HCT116 (cell line): ENCODE measurements around the gene STXBP3. TPM values are rescaled to one million over a fixed set of nuclear protein-coding genes. Genes with fewer than 3 reads are reported as not detected.

ENCODE experiments used
- ATAC-seq: fragments of 200-7000 bp; cut with Tn5 transposase; 2 replicates; pipeline ENCODE4 v1.9.1; 2020; ENCODE audit warnings: mild to moderate bottlenecking, moderate library complexity
- BruUV-seq: library from RNA; stranded (reverse); fragments of 400-500 nt; replicated peaks from 2 replicates; lab custom pipeline; 2021; lab: Mats Ljungman, UMichigan
- CTCF ChIA-PET: fragments of 300-600 bp; sonication (Branson Sonifier 250); formaldehyde crosslinking; loops from one replicate; lab custom pipeline; 2021; ENCODE audit warnings: antibody characterized with exemption; lab: Charles Lee
- POLR2A ChIA-PET: fragments of 300-600, 350-600 bp; sonication (Branson Sonifier 250); formaldehyde crosslinking; loops from one replicate; lab custom pipeline; 2021; ENCODE audit warnings: antibody characterized with exemption; lab: Charles Lee
- RAD21 ChIA-PET, 2 experiments: fragments of 300-600 bp; sonication (Branson Sonifier 250); formaldehyde crosslinking; loops; one replicate each; lab custom pipeline; 2023; ENCODE audit warnings: low total read pairs in 2 of 2; ENCODE audit not compliant: uncharacterized antibody in 2 of 2, unreplicated experiment in 2 of 2, low non-redundant PET in 1 of 2; lab: Charles Lee
- DNase-seq: peaks from one replicate; pipeline ENCODE4 v3.0.0-alpha.2; 2010; ENCODE audit warnings: low read depth, low spot score
- H2AFZ ChIP-seq: fragments of 200-600 bp; shearing (Covaris generic), sonication (generic); 2 replicates; pipeline ENCODE4 v1.6.1; 2017; ENCODE audit warnings: low read depth, mixed run types, mixed read lengths, antibody characterized with exemption, low read length; ENCODE audit not compliant: poor library complexity, severe bottlenecking
- H3K27ac ChIP-seq: 2 replicates; pipeline ENCODE4 v1.5.1; 2012; ENCODE audit warnings: low read depth, low read length
- H3K27me3 ChIP-seq: fragments of 200-600 bp; sonication (generic); 2 replicates; pipeline ENCODE4 v1.6.1; 2016; ENCODE audit warnings: mixed run types, low read length, mixed read lengths; ENCODE audit not compliant: insufficient read depth
- H3K36me3 ChIP-seq, 2 experiments: fragments of 200-500 bp in 1 of 2; fragments of 200-600 bp in 1 of 2; sonication (Bioruptor generic) in 1 of 2; sonication (generic) in 1 of 2; 2 replicates each; pipeline versions ENCODE4 v1.5.1 to v1.6.1; 2014 to 2016; ENCODE audit warnings: low read length in 2 of 2, inconsistent platforms in 1 of 2, mixed read lengths in 1 of 2, mixed run types in 1 of 2; ENCODE audit not compliant: insufficient read depth in 2 of 2, control insufficient read depth in 1 of 2
- H3K4me1 ChIP-seq, 2 experiments: fragments of 200-600 bp in 1 of 2; sonication (generic) in 1 of 2; 2 replicates each; pipeline versions ENCODE4 v1.5.1 to v1.6.1; 2012 to 2017; ENCODE audit warnings: low read length in 2 of 2, inconsistent platforms in 1 of 2, mild to moderate bottlenecking in 1 of 2, mixed read lengths in 1 of 2, mixed run types in 1 of 2, moderate library complexity in 1 of 2; ENCODE audit not compliant: insufficient read depth in 2 of 2, control insufficient read depth in 1 of 2
- H3K4me2 ChIP-seq: fragments of 200-600 bp; sonication (generic); 2 replicates; pipeline ENCODE4 v1.6.1; 2017; ENCODE audit warnings: mixed run types, low read length, mixed read lengths
- H3K4me3 ChIP-seq, 2 experiments: fragments of 200-600 bp in 1 of 2; sonication (generic) in 1 of 2; replicated peaks in 1 of 2; 2 replicates each; pipeline ENCODE4 v1.5.1; 2011 to 2016; ENCODE audit warnings: low read length in 2 of 2, control low read depth in 1 of 2, low read depth in 1 of 2, mild to moderate bottlenecking in 1 of 2, mixed read lengths in 1 of 2, mixed run types in 1 of 2
- H3K79me2 ChIP-seq: fragments of 200-600 bp; sonication (generic); 2 replicates; pipeline ENCODE4 v1.6.1; 2017; ENCODE audit warnings: mild to moderate bottlenecking, mixed run types, low read length, moderate library complexity, mixed read lengths; ENCODE audit not compliant: insufficient read depth
- H3K9ac ChIP-seq: fragments of 200-600 bp; sonication (generic); 2 replicates; pipeline ENCODE4 v1.6.1; 2016; ENCODE audit warnings: low read length, mixed read lengths
- H3K9me2 ChIP-seq: fragments of 200-600 bp; sonication (generic), shearing (Covaris generic); 2 replicates; pipeline ENCODE4 v1.6.1; 2017; ENCODE audit warnings: mixed run types, mild to moderate bottlenecking, moderate library complexity; ENCODE audit not compliant: insufficient read depth
- H3K9me3 ChIP-seq, 2 experiments: fragments of 200-500 bp in 1 of 2; fragments of 200-600 bp in 1 of 2; sonication (Bioruptor generic) in 1 of 2; sonication (generic) in 1 of 2; 2 replicates each; pipeline ENCODE4 v1.6.1; 2014 to 2017; ENCODE audit warnings: low read length in 2 of 2, mixed read lengths in 2 of 2, inconsistent platforms in 1 of 2, low read depth in 1 of 2, mild to moderate bottlenecking in 1 of 2, mixed run types in 1 of 2, moderate library complexity in 1 of 2; ENCODE audit not compliant: control insufficient read depth in 1 of 2, insufficient read depth in 1 of 2
- H4K20me1 ChIP-seq: fragments of 200-600 bp; sonication (generic), shearing (Covaris generic); 2 replicates; pipeline ENCODE4 v1.6.1; 2017; ENCODE audit warnings: mixed run types, mild to moderate bottlenecking, moderate library complexity; ENCODE audit not compliant: insufficient read depth
- ATF3 ChIP-seq: IDR thresholded peaks from 2 replicates; pipeline ENCODE4 v1.6.1; 2012
- EGR1 ChIP-seq: IDR thresholded peaks from 2 replicates; pipeline ENCODE4 v1.6.1; 2012; ENCODE audit warnings: low read depth
- EZH2 ChIP-seq: fragments of 200-600 bp; sonication (generic); IDR thresholded peaks from 2 replicates; pipeline ENCODE4 v1.6.1; 2017; ENCODE audit warnings: antibody characterized with exemption, mixed run types
- EZH2phosphoT487 ChIP-seq: fragments of 200-600 bp; IDR thresholded peaks from 2 replicates; pipeline ENCODE4 v1.6.1; 2018; ENCODE audit warnings: antibody characterized with exemption, borderline replicate concordance
- POLR2A ChIP-seq: IDR thresholded peaks from 2 replicates; pipeline ENCODE4 v1.7.0; 2011; ENCODE audit warnings: borderline replicate concordance; ENCODE audit not compliant: insufficient read depth, insufficient read length; ENCODE audit errors: extremely low read depth
- RAD21 ChIP-seq: IDR thresholded peaks from 2 replicates; pipeline ENCODE4 v1.6.1; 2012; ENCODE audit warnings: low read depth, mild to moderate bottlenecking
- REST ChIP-seq: IDR thresholded peaks from 2 replicates; pipeline ENCODE4 v1.6.1; 2012; ENCODE audit warnings: low read depth
- SRF ChIP-seq: IDR thresholded peaks from 2 replicates; pipeline ENCODE4 v1.6.1; 2012; ENCODE audit warnings: low read depth
- TCF7L2 ChIP-seq: IDR thresholded peaks from 2 replicates; pipeline ENCODE4 v1.7.0; 2011; ENCODE audit warnings: borderline replicate concordance, inconsistent platforms; ENCODE audit not compliant: insufficient read depth, insufficient read length; ENCODE audit errors: extremely low read depth
- ZBTB33 ChIP-seq: IDR thresholded peaks from 2 replicates; pipeline ENCODE4 v1.6.1; 2011; ENCODE audit warnings: mild to moderate bottlenecking, low read length, moderate library complexity; ENCODE audit not compliant: insufficient replicate concordance; ENCODE audit errors: extremely low read depth
- ZNF274 ChIP-seq: fragments of 200-500 bp; sonication (Bioruptor generic); IDR thresholded peaks from 2 replicates; pipeline ENCODE4 v1.6.1; 2014; ENCODE audit warnings: mild to moderate bottlenecking, low read depth, low read length, inconsistent platforms
- intact Hi-C: fragments of 100-400 bp; cut with micrococcal nuclease; formaldehyde crosslinking; loops from 2 replicates; pipeline ENCODE4 v1.10.0; 2022
- total RNA-seq: library from RNA; stranded (reverse); gene quantifications from one replicate; pipeline ENCODE4 v1.2.1, GENCODE V29; 2021; ENCODE audit not compliant: unreplicated experiment
- TF ChIP-seq, protein P1 (sequence below), 3 experiments: fragments of 200-600 bp in 1 of 3; sonication (generic) in 1 of 3; IDR thresholded peaks in 2 of 3; conservative IDR thresholded peaks in 1 of 3; 2 replicates each; pipeline ENCODE4 v1.5.1; 2012 to 2017; ENCODE audit warnings: low read depth in 2 of 3, low read length in 2 of 3, antibody characterized with exemption in 1 of 3, borderline replicate concordance in 1 of 3, control low read depth in 1 of 3, mild to moderate bottlenecking in 1 of 3, mixed read lengths in 1 of 3, mixed run types in 1 of 3, moderate library complexity in 1 of 3; ENCODE audit not compliant: insufficient read depth in 1 of 3
- TF ChIP-seq, protein P2 (sequence below): IDR thresholded peaks from 2 replicates; pipeline ENCODE4 v1.6.1; 2012

Gene STXBP3
- total RNA-seq, 1 experiment from 2014 or later: 22.6 TPM

DNA sequence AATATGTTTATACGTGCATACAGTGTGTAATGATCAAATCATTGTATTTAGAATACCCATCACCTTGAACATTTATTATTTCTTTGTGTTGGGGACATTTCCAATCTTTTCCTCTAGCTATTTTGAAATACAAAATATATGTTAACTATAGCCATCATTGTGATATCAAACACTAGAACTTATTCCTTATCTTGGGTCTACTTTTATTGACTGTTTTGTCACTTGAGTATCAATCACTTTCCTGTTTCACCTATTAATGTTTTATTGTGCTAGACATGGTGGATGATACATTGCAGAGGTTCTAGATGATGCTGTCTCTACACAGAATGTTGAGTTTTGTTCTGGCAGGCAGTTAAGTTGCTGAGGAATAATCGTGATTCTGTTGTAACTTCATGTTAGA, 45.9 kb downstream of the STXBP3 start:
- CTCF ChIA-PET: no interaction called here
- no peak for ATAC-seq
- BruUV-seq: no TSS peak
- Histone ChIP-seq H2AFZ (no peak overlapping the region), H3K27me3 (no peaks in the 10 kb centered on the region), H3K9ac (no peak overlapping the region), H3K4me1 (no peaks in the 10 kb centered on the region), H3K36me3 (0 out of 4 replicates have a peak, but pooled peaks cover 5% of the 10 kb centered on the region in 2 experiments), H3K4me3 (no peak overlapping the region), H3K9me2 (no peaks in the 10 kb centered on the region), H4K20me1 (no peaks in the 10 kb centered on the region), H3K9me3 (peaks cover 6 to 18% of the 10 kb centered on the region in 2 experiments; a peak in 1 of 4 replicates), H3K79me2 (no peaks in the 10 kb centered on the region), H3K4me2 (no peak overlapping the region), H3K27ac (no peak overlapping the region)
- RAD21 ChIA-PET: no interaction called here
- no peak for DNase-seq
- POLR2A ChIA-PET: no interaction called here
- intact Hi-C loops: no loop called here
- TF ChIP-seq REST: no peak
- no peak for TF ChIP-seq ZBTB33
- no peak for TF ChIP-seq POLR2A
- no peak for TF ChIP-seq EZH2
- TF ChIP-seq EZH2phosphoT487: no peak
- no peak for TF ChIP-seq EGR1
- no peak for TF ChIP-seq SRF
- no peak for TF ChIP-seq ATF3
- TF ChIP-seq, protein P1, sequence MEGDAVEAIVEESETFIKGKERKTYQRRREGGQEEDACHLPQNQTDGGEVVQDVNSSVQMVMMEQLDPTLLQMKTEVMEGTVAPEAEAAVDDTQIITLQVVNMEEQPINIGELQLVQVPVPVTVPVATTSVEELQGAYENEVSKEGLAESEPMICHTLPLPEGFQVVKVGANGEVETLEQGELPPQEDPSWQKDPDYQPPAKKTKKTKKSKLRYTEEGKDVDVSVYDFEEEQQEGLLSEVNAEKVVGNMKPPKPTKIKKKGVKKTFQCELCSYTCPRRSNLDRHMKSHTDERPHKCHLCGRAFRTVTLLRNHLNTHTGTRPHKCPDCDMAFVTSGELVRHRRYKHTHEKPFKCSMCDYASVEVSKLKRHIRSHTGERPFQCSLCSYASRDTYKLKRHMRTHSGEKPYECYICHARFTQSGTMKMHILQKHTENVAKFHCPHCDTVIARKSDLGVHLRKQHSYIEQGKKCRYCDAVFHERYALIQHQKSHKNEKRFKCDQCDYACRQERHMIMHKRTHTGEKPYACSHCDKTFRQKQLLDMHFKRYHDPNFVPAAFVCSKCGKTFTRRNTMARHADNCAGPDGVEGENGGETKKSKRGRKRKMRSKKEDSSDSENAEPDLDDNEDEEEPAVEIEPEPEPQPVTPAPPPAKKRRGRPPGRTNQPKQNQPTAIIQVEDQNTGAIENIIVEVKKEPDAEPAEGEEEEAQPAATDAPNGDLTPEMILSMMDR (IDR thresholded peaks at IDR 0.05 in 2 of 3, conservative IDR thresholded peaks at IDR 0.05 in 1 of 3; ENCODE audit: borderline replicate concordance in 1 of 3, insufficient read depth in 1 of 3, low read depth in 2 of 3, low read length in 2 of 3): no peak
- TF ChIP-seq, protein P2, sequence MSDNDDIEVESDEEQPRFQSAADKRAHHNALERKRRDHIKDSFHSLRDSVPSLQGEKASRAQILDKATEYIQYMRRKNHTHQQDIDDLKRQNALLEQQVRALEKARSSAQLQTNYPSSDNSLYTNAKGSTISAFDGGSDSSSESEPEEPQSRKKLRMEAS: no peak
- no peak for TF ChIP-seq RAD21
- no peak for TF ChIP-seq ZNF274
- TF ChIP-seq TCF7L2: no peak
